Activated CD8-positive, alpha-beta memory T cell treated with anti-CD3 and anti-CD28 coated beads for 36 hours (primary cell): ENCODE results near the gene METTL25B. TPM values are rescaled to one million over a fixed set of nuclear protein-coding genes. Genes with fewer than 3 reads are reported as not detected.

Experiments used
- CTCF ChIA-PET: fragments of 350-600 bp; sonication (Branson Sonifier 250); formaldehyde crosslinking; loops from one replicate; lab custom pipeline; 2021; ENCODE audit warnings: antibody characterized with exemption; lab: Charles Lee
- POLR2A ChIA-PET: fragments of 350-600 bp; sonication (Branson Sonifier 250); formaldehyde crosslinking; loops from one replicate; lab custom pipeline; 2021; ENCODE audit warnings: antibody characterized with exemption; lab: Charles Lee
- total RNA-seq, 2 experiments: library from RNA; stranded (reverse); gene quantifications; one replicate each; pipeline ENCODE4 v1.2.3, GENCODE V29; 2021

The METTL25B gene
- 10 to 100 TPM; 29.0 to 33.3 TPM for total RNA-seq

- CTCF ChIA-PET, result interaction anchor here (0.9 to 11.7 kb wide), 17 partner anchors 8 to 230 kb away, joined by 3 to 164 read pairs (median 11); partner anchors contain the start of genes CRABP2, HDGF, INSRR and MRPL24
Observed at GRCh38 chr1:156727926-156728598, at the start of gene METTL25B. METTL25B (plus strand) TSS chr1:156728469; CDS start chr1:156729105, 636 bp downstream.

GRCh38 chr1:156680056-156680455 is 48.2 kb upstream of the METTL25B start:
- POLR2A ChIA-PET, result no interaction called here
- CTCF ChIA-PET, result interaction anchor here (0.9 to 7.4 kb wide), 5 partner anchors 9 to 55 kb away, joined by 3 to 62 read pairs (median 7); no protein-coding TSS in a partner anchor

More at GRCh38 chr1:156727926-156728598, at the start of gene METTL25B:
- POLR2A ChIA-PET, result interaction anchor here (0.6 to 3.7 kb wide), 12 partner anchors 13 to 232 kb away, joined by 3 to 36 read pairs (median 4); partner anchors contain the start of genes GPATCH4, HDGF, MRPL24 and PRCC

GRCh38 chr1:156681196-156681960 is 46.9 kb upstream of the METTL25B start:
- ChIA-PET CTCF (interaction anchor here (1.7 to 7.4 kb wide), 3 partner anchors 21 to 57 kb away, joined by 4 to 62 read pairs (median 7); no protein-coding TSS in a partner anchor), POLR2A (no interaction called here)

- CTCF ChIA-PET, result interaction anchor here (0.6 to 7.4 kb wide), 5 partner anchors 22 to 378 kb away, joined by 3 to 62 read pairs (median 4); no protein-coding TSS in a partner anchor
- POLR2A ChIA-PET, result no interaction called here
Observed at GRCh38 chr1:156682166-156682890, 45.9 kb upstream of the METTL25B start.

- ChIA-PET POLR2A (interaction anchor here (0.6 to 1.6 kb wide), 3 partner anchors 20 to 44 kb away, joined by 3 read pairs; partner anchors contain the start of genes ISG20L2 and METTL25B), CTCF (interaction anchor here (0.6 to 3.1 kb wide), 9 partner anchors 11 to 208 kb away, joined by 3 to 17 read pairs (median 4); partner anchors contain the start of genes CRABP2, ISG20L2 and METTL25B)
Observed at GRCh38 chr1:156684227-156684782, 44.0 kb upstream of the METTL25B start.

- POLR2A ChIA-PET, result interaction anchor here (1.0 to 2.5 kb wide), 3 partner anchors 17 to 127 kb away, joined by 3 to 12 read pairs (median 10); partner anchors contain the start of genes CRABP2 and SH2D2A
- CTCF ChIA-PET, result interaction anchor here (0.6 to 6.4 kb wide), 45 partner anchors 9 to 238 kb away, joined by 3 to 164 read pairs (median 5); partner anchors contain the start of genes CRABP2, HAPLN2, INSRR and IQGAP3
Observed at GRCh38 chr1:156689035-156689952, 39.0 kb upstream of the METTL25B start.

- ChIA-PET POLR2A (interaction anchor here (1.0 to 2.5 kb wide), 3 partner anchors 16 to 126 kb away, joined by 3 to 12 read pairs (median 10); partner anchors contain the start of genes CRABP2 and SH2D2A), CTCF (interaction anchor here (0.6 to 6.4 kb wide), 43 partner anchors 10 to 237 kb away, joined by 3 to 164 read pairs (median 5); partner anchors contain the start of genes CRABP2, HAPLN2, INSRR and IQGAP3)
Observed at GRCh38 chr1:156689953-156690674, 38.2 kb upstream of the METTL25B start.

GRCh38 chr1:156690675-156691036 is 37.6 kb upstream of the METTL25B start:
- ChIA-PET POLR2A (interaction anchor here (1.5 to 2.5 kb wide), 2 partner anchors 16 to 35 kb away, joined by 10 to 12 read pairs; partner anchors contain the start of gene CRABP2), CTCF (interaction anchor here (0.7 to 6.4 kb wide), 21 partner anchors 11 to 199 kb away, joined by 3 to 164 read pairs (median 7); partner anchors contain the start of genes CRABP2, INSRR, ISG20L2 and METTL25B)

GRCh38 chr1:156691191-156691590 is 37.1 kb upstream of the METTL25B start:
- POLR2A ChIA-PET, result no interaction called here
- CTCF ChIA-PET, result interaction anchor here (1.8 to 6.4 kb wide), 8 partner anchors 11 to 198 kb away, joined by 5 to 164 read pairs (median 22); partner anchors contain the start of genes CRABP2, ISG20L2 and METTL25B

GRCh38 chr1:156691665-156692440 is 36.4 kb upstream of the METTL25B start:
- CTCF ChIA-PET, result interaction anchor here (2.1 to 6.4 kb wide), 5 partner anchors 11 to 197 kb away, joined by 7 to 164 read pairs (median 35); partner anchors contain the start of genes CRABP2, ISG20L2 and METTL25B
- POLR2A ChIA-PET, result no interaction called here

- POLR2A ChIA-PET, result no interaction called here
- CTCF ChIA-PET, result interaction anchor here (4.1 to 6.4 kb wide), 2 partner anchors 10 to 33 kb away, joined by 119 to 164 read pairs; partner anchors contain the start of genes CRABP2, ISG20L2 and METTL25B
Observed at GRCh38 chr1:156692441-156692924, 35.8 kb upstream of the METTL25B start.

GRCh38 chr1:156692925-156693847 is 35.1 kb upstream of the METTL25B start:
- CTCF ChIA-PET, result interaction anchor here (1.2 to 6.4 kb wide), 3 partner anchors 13 to 33 kb away, joined by 4 to 164 read pairs (median 5); partner anchors contain the start of genes CRABP2, ISG20L2 and METTL25B
- POLR2A ChIA-PET, result no interaction called here

GRCh38 chr1:156693848-156694689 is 34.2 kb upstream of the METTL25B start:
- ChIA-PET CTCF (interaction anchor here (1.2 to 1.7 kb wide), 2 partner anchors 12 to 32 kb away, joined by 4 to 5 read pairs; partner anchors contain the start of gene CRABP2), POLR2A (no interaction called here)
